Right lobe of liver (tissue), 6 donors: ENCODE results near the gene TMOD1. TPM values are rescaled to one million over a fixed set of nuclear protein-coding genes. Genes with fewer than 3 reads are reported as not detected.

ENCODE experiments used
- ATAC-seq, 4 donors: fragments of 200-7000 bp; cut with Tn5 transposase; one replicate each; pipeline ENCODE4 v1.9.1; 2020; ENCODE audit warnings: mild to moderate bottlenecking in 4 of 4, moderate library complexity in 4 of 4
- DNase-seq, 3 donors: peaks; one replicate each; pipeline ENCODE4 v3.0.0-alpha.2; 2020
- H3K27ac ChIP-seq, 3 donors: fragments of 200-600 bp; one replicate each; pipeline ENCODE4 v1.8.0; 2022
- H3K27me3 ChIP-seq, 2 donors: fragments of 200-600 bp; one replicate each; pipeline ENCODE4 v1.8.0; 2022
- H3K36me3 ChIP-seq, 4 donors: fragments of 200-600 bp; sonication (generic) in 1 of 4; one replicate each; pipeline versions ENCODE4 v1.5.1 to v1.8.0; 2017 to 2022; ENCODE audit warnings: control low read depth in 1 of 4
- H3K4me1 ChIP-seq, 4 donors: fragments of 200-600 bp; sonication (generic) in 1 of 4; one replicate each; pipeline versions ENCODE4 v1.5.1 to v1.8.0; 2017 to 2022; ENCODE audit warnings: control low read depth in 1 of 4
- H3K4me3 ChIP-seq, 3 donors: fragments of 200-600 bp; one replicate each; pipeline ENCODE4 v1.8.0; 2022
- H3K9me3 ChIP-seq, 4 donors: fragments of 200-600 bp; sonication (generic) in 1 of 4; one replicate each; pipeline versions ENCODE4 v1.5.1 to v1.8.0; 2017 to 2022; ENCODE audit warnings: control low read depth in 1 of 4
- POLR2A ChIP-seq: fragments of 450-650 bp; IDR thresholded peaks from one replicate; pipeline ENCODE4 v1.6.1; 2017; ENCODE audit warnings: antibody characterized with exemption, mild to moderate bottlenecking
- WGBS: methylation state at CpG from one replicate; pipeline ENCODE4 v1.1.6; 2018; ENCODE audit warnings: low coverage, low lambda C conversion rate; ENCODE audit not compliant: insufficient coverage; ENCODE audit errors: missing lambda C conversion rate; 5-methylcytosine and 5-hydroxymethylcytosine counted together
- intact Hi-C, 2 donors: fragments of 100-400 bp; cut with DNase I; formaldehyde crosslinking; loops; one replicate each; pipeline versions ENCODE4 v1.11.2 to v1.14.1; 2022
- total RNA-seq, 6 experiments: library from RNA; depleted of rRNA in 2 of 6; stranded (reverse); fragments of >200 nt in 2 of 6; fragmentation: NEBNext Ultra II Directional in 3 of 6; extraction: Animal tissue kit (Norgen Biotek cat#: 25700) in 3 of 6; gene quantifications; one replicate each; pipeline versions ENCODE4 v1.1.0 to v1.2.4, GENCODE V29; 2016 to 2023
- TF ChIP-seq, protein P1 (sequence below), 4 donors: fragments of 200-600 bp in 3 of 4; fragments of 450-650 bp in 1 of 4; IDR thresholded peaks; one replicate each; pipeline versions ENCODE4 v1.5.1 to v1.8.0; 2016 to 2022; ENCODE audit warnings: antibody characterized with exemption in 4 of 4, mild to moderate bottlenecking in 2 of 4
- donor health status: DM: no; HTN: yes; CAD: no.
- donor health status: DM: no; HTN: no; CAD: no.
- donor health status: DM: no; HTN: no; CAD: no.
- donor health status: DM: no; HTN: yes; CAD: no.
- donor health status: DM: no; HTN: yes; CAD: no.

The TMOD1 gene
- total RNA-seq, 6 experiments from 2014 or later = 5.9 to 14.3 (median 12.7) TPM

DNA sequence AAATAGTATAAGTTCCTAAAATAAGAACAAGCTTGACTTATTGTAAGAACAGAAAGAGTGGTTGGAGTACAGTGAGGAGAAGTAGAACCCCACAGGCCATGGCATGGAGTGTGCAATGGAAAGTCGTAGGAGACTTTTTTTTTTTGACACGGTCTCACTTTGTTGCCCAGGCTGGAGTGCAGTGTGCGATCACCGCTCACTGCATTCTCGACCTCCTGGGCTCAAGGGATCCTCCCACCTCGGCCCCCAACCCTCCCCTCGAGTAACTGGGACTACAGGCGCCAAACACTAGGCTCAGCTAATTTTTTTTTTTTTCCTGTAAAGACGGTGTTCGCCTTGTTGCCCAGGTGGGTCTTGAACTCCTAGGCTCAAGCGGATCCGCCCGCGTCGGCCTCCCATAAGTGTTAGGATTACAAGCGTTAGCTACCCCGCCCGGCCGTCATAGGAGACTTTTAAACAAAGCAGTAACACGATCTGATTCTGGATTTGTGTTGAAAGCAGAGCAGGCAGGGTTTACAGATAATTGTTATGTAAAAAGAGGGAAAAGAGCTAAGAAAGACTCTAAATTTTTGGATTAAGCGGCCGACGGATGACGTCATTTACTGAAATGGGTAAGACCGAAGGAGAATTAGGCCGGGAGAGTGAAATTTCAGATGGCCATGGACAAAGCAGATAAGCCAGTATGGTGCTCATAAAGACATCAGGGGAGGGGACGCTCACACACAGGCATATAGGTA, 130.9 kb downstream of the TMOD1 start:
- intact Hi-C loops = no loop called here
- Histone ChIP-seq H3K4me3 (peak overlapping the region; percentile 76 to 91 (median 88)), H3K36me3 (no peaks in the 10 kb centered on the region), H3K27me3 (no peaks in the 10 kb centered on the region), H3K4me1 (peaks cover 0 to 31% (median 6%) of the 10 kb centered on the region in 4 donors), H3K9me3 (no peaks in the 10 kb centered on the region), H3K27ac (peak overlapping the region; percentile 92 to 95 (median 95))
- DNase-seq = peak in 2 of 3 donors; percentile 53 to 60
- ATAC-seq = peak; percentile 14 to 21 (median 16)
- TF ChIP-seq, protein P1, sequence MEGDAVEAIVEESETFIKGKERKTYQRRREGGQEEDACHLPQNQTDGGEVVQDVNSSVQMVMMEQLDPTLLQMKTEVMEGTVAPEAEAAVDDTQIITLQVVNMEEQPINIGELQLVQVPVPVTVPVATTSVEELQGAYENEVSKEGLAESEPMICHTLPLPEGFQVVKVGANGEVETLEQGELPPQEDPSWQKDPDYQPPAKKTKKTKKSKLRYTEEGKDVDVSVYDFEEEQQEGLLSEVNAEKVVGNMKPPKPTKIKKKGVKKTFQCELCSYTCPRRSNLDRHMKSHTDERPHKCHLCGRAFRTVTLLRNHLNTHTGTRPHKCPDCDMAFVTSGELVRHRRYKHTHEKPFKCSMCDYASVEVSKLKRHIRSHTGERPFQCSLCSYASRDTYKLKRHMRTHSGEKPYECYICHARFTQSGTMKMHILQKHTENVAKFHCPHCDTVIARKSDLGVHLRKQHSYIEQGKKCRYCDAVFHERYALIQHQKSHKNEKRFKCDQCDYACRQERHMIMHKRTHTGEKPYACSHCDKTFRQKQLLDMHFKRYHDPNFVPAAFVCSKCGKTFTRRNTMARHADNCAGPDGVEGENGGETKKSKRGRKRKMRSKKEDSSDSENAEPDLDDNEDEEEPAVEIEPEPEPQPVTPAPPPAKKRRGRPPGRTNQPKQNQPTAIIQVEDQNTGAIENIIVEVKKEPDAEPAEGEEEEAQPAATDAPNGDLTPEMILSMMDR (IDR thresholded peaks at IDR 0.05) = no peak
- no peak for TF ChIP-seq POLR2A
- WGBS = under 1% methylated on average over 27 of the region's 27 CpGs

DNA sequence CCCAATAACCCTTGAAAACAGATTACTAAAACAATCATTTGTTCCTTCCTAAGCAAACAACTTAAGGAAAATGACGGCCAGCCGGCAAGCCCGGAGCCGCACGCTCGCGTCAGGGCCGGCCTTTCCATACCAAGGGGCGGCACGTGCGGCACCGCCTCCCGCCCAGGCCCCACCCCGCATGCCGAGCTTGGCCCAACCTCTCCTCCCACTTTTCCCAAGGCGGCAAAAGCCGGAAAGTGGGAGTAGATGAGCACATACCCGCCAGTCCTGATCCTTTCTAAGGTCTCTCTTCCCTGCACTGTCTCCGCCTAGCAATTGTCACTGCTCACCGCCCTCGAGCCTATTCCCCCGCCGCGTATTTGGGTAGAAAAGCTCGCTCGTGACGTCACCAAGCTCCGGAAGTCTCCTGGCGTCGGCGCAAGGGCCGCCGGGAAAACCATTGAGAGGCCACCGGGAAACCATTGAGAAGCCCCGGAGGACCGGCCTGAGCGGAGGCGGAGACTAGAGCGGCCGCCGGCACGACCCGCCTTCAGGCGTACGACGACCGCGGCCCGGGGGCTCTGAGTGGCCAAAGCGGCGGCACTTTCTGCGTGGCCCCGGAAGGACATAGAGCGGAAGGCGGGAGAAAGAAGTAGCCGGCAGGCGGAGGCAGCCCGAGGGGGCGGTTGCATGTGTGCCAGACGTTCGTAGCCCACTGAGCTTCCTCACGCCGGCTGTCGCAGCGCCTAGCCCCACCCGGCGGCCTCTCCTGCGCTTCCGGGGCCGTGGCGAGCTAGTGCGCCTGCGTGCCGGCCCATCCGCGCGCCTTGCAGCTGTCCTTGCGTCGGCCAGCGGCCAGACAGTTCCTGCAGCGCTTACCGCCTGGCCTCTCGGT, 131.8 kb downstream of the TMOD1 start, which contains the start of the genes NCBP1 and TSTD2:
NCBP1 (plus strand) TSS at position 837 of the 874 bp plus-strand sequence. CDS start 61 bp downstream, outside the sequence.
TSTD2 (minus strand) TSS at position 384 of the 874 bp plus-strand sequence. CDS start 5,806 bp downstream, outside the sequence.
- Histone ChIP-seq H3K4me3 (peak within 1 kb of the TSS; percentile 76 to 91 (median 88)), H3K4me1 (peaks cover 0 to 31% (median 7%) of the 10 kb centered on the region in 4 donors), H3K27ac (peak within 1 kb of the TSS; percentile 92 to 95 (median 95)), H3K27me3 (no peaks in the 10 kb centered on the region), H3K9me3 (no peaks in the 10 kb centered on the region), H3K36me3 (no peaks in the 10 kb centered on the region)
- 2% methylated on average over 19 of the region's 83 CpGs for WGBS
- DNase-seq = peak; percentile 98 to 99 (median 99)
- TF ChIP-seq POLR2A = peak; percentile 95
- TF ChIP-seq, protein P1 (IDR thresholded peaks at IDR 0.05) = no peak
- intact Hi-C loops = no loop called here
- ATAC-seq = peak; percentile 89 to 97 (median 92)

DNA sequence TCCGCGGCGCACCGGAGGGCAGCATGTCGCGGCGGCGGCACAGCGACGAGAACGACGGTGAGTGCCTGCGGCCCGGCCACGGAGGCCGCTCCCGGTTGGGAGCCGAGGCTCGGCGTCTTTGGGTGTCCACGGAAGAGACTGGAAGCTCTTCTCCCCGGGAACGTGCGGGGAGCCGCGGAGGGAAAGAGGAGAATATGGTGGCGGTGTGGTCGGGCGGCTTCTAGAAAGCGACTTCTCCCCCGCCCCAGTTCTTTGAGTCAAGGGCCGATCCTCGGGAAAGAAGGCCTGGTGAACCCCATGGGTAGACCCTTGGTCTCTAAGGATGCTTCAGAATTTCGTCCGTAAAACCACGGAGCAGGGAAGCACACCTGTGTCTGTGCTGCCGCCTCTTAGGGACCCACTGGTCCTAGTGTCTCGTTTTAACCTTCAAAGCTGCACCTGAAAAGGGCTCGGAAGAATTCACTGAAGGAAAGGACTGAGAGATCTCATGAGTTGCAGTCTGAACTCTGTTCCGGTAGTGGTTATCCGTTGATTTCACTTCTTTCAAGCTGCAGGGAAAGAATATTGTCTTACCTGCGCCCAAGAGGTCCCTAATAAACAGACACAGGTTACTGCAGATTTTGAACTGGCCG, 132.5 kb downstream of the TMOD1 start:
- H3K27me3 ChIP-seq = no peaks in the 10 kb centered on the region
- 1% methylated on average over 11 of the region's 43 CpGs for WGBS
- no peaks in the 10 kb centered on the region for H3K9me3 ChIP-seq
- no peak for DNase-seq
- no peaks in the 10 kb centered on the region for H3K36me3 ChIP-seq
- TF ChIP-seq, protein P1 (IDR thresholded peaks at IDR 0.05) = no peak
- TF ChIP-seq POLR2A = peak; percentile 3
- peak overlapping the region; percentile 92 to 95 (median 95) for H3K27ac ChIP-seq
- H3K4me3 ChIP-seq = peak overlapping the region; percentile 76 to 91 (median 88)
- ATAC-seq = no peak
- peaks cover 0 to 31% (median 9%) of the 10 kb centered on the region in 4 donors for H3K4me1 ChIP-seq
- intact Hi-C loops = no loop called here

DNA sequence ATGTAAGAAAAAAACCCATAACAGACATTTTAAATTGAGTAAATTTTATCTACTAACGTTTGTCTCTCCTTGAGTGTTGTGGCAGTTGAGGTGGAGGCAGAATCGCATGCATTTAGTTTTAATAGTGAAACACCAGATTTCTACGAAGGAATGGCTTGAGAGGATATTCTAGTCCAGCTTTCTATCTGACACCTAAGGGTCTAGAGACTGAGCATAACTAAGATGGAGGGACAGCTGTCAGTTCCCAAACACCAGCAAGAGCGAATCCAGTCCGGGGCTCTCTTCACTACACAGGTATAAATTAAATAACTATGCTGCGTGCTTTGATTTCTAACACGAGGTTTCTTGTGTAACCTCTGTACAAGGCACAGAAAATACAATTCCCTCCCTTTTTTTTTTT, 133.6 kb downstream of the TMOD1 start:
- Histone ChIP-seq H3K4me1 (peaks cover 0 to 35% (median 9%) of the 10 kb centered on the region in 4 donors), H3K9me3 (no peaks in the 10 kb centered on the region), H3K4me3 (peak overlapping the region in 2 of 3 donors; percentile 88 to 91), H3K27me3 (no peaks in the 10 kb centered on the region), H3K27ac (no peak overlapping the region), H3K36me3 (no peaks in the 10 kb centered on the region)
- DNase-seq (no peak), ATAC-seq (no peak)
- 61% methylated on average over 7 of the region's 7 CpGs for WGBS
- intact Hi-C loops = no loop called here
- TF ChIP-seq, protein P1 (IDR thresholded peaks at IDR 0.05) = no peak
- no peak for TF ChIP-seq POLR2A
